Activated CD8-positive, alpha-beta memory T cell treated with anti-CD3 and anti-CD28 coated beads for 48 hours (primary cell): Measurements from ENCODE around the gene ZNF765.
"Not testable (repeated sequence)": the region's sequence is repeated elsewhere in the genome, so short reads cannot be mapped to it uniquely, and the experiment has no call there.

Source experiments
- DNase-seq, 3 experiments: peaks; one replicate each; pipeline ENCODE4 v3.0.0-alpha.2; 2020; ENCODE audit warnings: low read depth in 2 of 3, low spot score in 2 of 3

Gene ZNF765

GRCh38 chr19:53475470-53475869 is 80.5 kb downstream of the ZNF765 start:
- not testable (repeated sequence) for DNase-seq
